HepG2 (cell line): ENCODE results near the gene TTC31. TPM values are rescaled to one million over a fixed set of nuclear protein-coding genes. Genes with fewer than 3 reads are reported as not detected.

ENCODE experiments used
- ATAC-seq: fragments of 200-7000 bp; cut with Tn5 transposase; 3 replicates; pipeline ENCODE4 v1.9.1; 2020; ENCODE audit warnings: mild to moderate bottlenecking, moderate library complexity
- BruUV-seq: library from RNA; stranded (reverse); fragments of 400-500 nt; replicated peaks from 2 replicates; lab custom pipeline; 2021; lab: Mats Ljungman, UMichigan
- CTCF ChIA-PET: fragments of 300-600 bp; formaldehyde crosslinking; extraction: SDS; loops from one replicate; lab custom pipeline; 2021; ENCODE audit warnings: low total read pairs, inconsistent platforms, low intra/inter-chr PET ratio; lab: Yijun Ruan, JAX
- POLR2A ChIA-PET: fragments of 350-600 bp; sonication (Branson Sonifier 250); formaldehyde crosslinking; loops from one replicate; lab custom pipeline; 2020; ENCODE audit warnings: antibody characterized with exemption, inconsistent platforms; lab: Yijun Ruan, JAX
- DNase-seq: peaks from one replicate; pipeline ENCODE4 v3.0.0-alpha.2; 2015; ENCODE audit warnings: low spot score
- FAIRE-seq: peaks from 3 replicates; lab custom pipeline; 2011; peaks lifted over from hg19 to GRCh38; lab: Jason Lieb, UNC
- H2AFZ ChIP-seq: one replicate; pipeline ENCODE4 v1.6.1; 2011; ENCODE audit warnings: low read length, inconsistent platforms
- H3K27ac ChIP-seq: fragments of 300-600 bp; 3 replicates; pipeline ENCODE4 v1.8.0; 2011; ENCODE audit warnings: mixed run types, mild to moderate bottlenecking, mixed read lengths, low read length, inconsistent platforms; ENCODE audit not compliant: insufficient read depth; ENCODE audit errors: extremely low read length
- H3K27me3 ChIP-seq, 2 experiments: fragments of 200-600 bp in 1 of 2; 2 replicates in 1 of 2; 3 replicates in 1 of 2; pipeline versions ENCODE4 v1.6.0 to v1.8.0; 2011; ENCODE audit warnings: low read length in 2 of 2, mild to moderate bottlenecking in 2 of 2, moderate library complexity in 2 of 2, inconsistent platforms in 1 of 2; ENCODE audit not compliant: insufficient read depth in 2 of 2, control insufficient read depth in 1 of 2
- H3K36me3 ChIP-seq, 2 experiments: fragments of 200-600 bp in 1 of 2; replicated peaks in 1 of 2; 2 replicates in 1 of 2; 3 replicates in 1 of 2; pipeline versions ENCODE4 v1.5.1 to v1.8.0; 2011; ENCODE audit warnings: low read length in 2 of 2, inconsistent platforms in 1 of 2; ENCODE audit not compliant: insufficient read depth in 2 of 2, control insufficient read depth in 1 of 2
- H3K4me1 ChIP-seq: 2 replicates; pipeline ENCODE4 v1.5.1; 2012; ENCODE audit warnings: low read length, inconsistent platforms; ENCODE audit not compliant: insufficient read depth
- H3K4me2 ChIP-seq: 2 replicates; pipeline ENCODE4 v1.6.0; 2011; ENCODE audit warnings: low read depth, low read length, inconsistent platforms
- H3K4me3 ChIP-seq, 3 experiments: fragments of 200-600 bp in 1 of 3; sonication (generic), shearing (Covaris generic) in 1 of 3; replicated peaks in 1 of 3; 2 replicates each; pipeline ENCODE4 v1.5.1; 2011 to 2016; ENCODE audit warnings: low read length in 3 of 3, inconsistent platforms in 2 of 3, low read depth in 2 of 3, mild to moderate bottlenecking in 2 of 3, control low read depth in 1 of 3, mixed read lengths in 1 of 3; ENCODE audit not compliant: insufficient read depth in 1 of 3
- H3K79me2 ChIP-seq: one replicate; pipeline ENCODE4 v1.6.1; 2011; ENCODE audit warnings: low read length, inconsistent platforms; ENCODE audit not compliant: insufficient read depth
- H3K9ac ChIP-seq: 2 replicates; pipeline ENCODE4 v1.6.0; 2011; ENCODE audit warnings: mild to moderate bottlenecking, low read depth, low read length, inconsistent platforms; ENCODE audit not compliant: insufficient read depth
- H3K9me3 ChIP-seq: 2 replicates; pipeline ENCODE4 v1.5.1; 2012; ENCODE audit warnings: mild to moderate bottlenecking, low read length
- H4K20me1 ChIP-seq: 2 replicates; pipeline ENCODE4 v1.6.0; 2011; ENCODE audit warnings: inconsistent platforms, mild to moderate bottlenecking, low read length, moderate library complexity; ENCODE audit not compliant: insufficient read depth
- IRF1 ChIP-seq: sonication (generic); formaldehyde crosslinking; IDR thresholded peaks from 2 replicates; pipeline ENCODE4 v1.4.0; 2020; ENCODE audit warnings: low read depth, mild to moderate bottlenecking, missing genetic modification reagents
- MEIS2 ChIP-seq: sonication (generic); formaldehyde crosslinking; IDR thresholded peaks from 2 replicates; pipeline ENCODE4 v1.9.0; 2021; ENCODE audit warnings: mild to moderate bottlenecking, missing genetic modification reagents
- NFYC ChIP-seq: IDR thresholded peaks from 2 replicates; pipeline ENCODE4 v1.6.1; 2016; ENCODE audit warnings: missing genetic modification reagents, missing compliant biosample characterization
- ZBTB42 ChIP-seq: sonication (generic); formaldehyde crosslinking; IDR thresholded peaks from 2 replicates; pipeline ENCODE4 v1.5.0; 2020; ENCODE audit warnings: mild to moderate bottlenecking, missing genetic modification reagents
- ZNF276 ChIP-seq: sonication (generic); formaldehyde crosslinking; IDR thresholded peaks from 2 replicates; pipeline ENCODE4 v1.4.0; 2020; ENCODE audit warnings: mild to moderate bottlenecking, low read depth, missing genetic modification reagents
- ZNF282 ChIP-seq: fragments of 450-650 bp; IDR thresholded peaks from 2 replicates; pipeline ENCODE4 v1.6.1; 2018; ENCODE audit not compliant: partially characterized antibody
- ZNF354B ChIP-seq: sonication (generic); formaldehyde crosslinking; IDR thresholded peaks from 2 replicates; pipeline ENCODE4 v1.8.0; 2022; ENCODE audit warnings: mild to moderate bottlenecking, missing genetic modification reagents
- ZNF512 ChIP-seq: sonication (generic); formaldehyde crosslinking; IDR thresholded peaks from 2 replicates; pipeline ENCODE4 v1.4.0; 2020; ENCODE audit warnings: mild to moderate bottlenecking, missing genetic modification reagents
- WGBS: methylation state at CpG from one replicate; pipeline ENCODE4 v1.1.6; 2017; ENCODE audit warnings: low lambda C conversion rate; 5-methylcytosine and 5-hydroxymethylcytosine counted together
- in situ Hi-C: cut with HindIII; loops from 2 replicates; pipeline ENCODE4 v1.10.0; 2017; ENCODE audit warnings: low pct_unique_long_range_greater_than_20kb; ENCODE audit not compliant: extremely low pct_ligation_motif_present
- intact Hi-C: fragments of 100-400 bp; cut with micrococcal nuclease; formaldehyde crosslinking; loops from one replicate; pipeline ENCODE4 v1.10.0; 2022; ENCODE audit not compliant: unreplicated experiment
- polyA plus RNA-seq, 8 experiments: library from polyadenylated mRNA; depleted of rRNA in 3 of 8; stranded (reverse) in 7 of 8; unstranded in 1 of 8; fragments of >200 nt; fragmentation: Illumina TruSeq in 4 of 8; extraction: Trizol in 4 of 8; gene quantifications; 2 replicates each; pipeline versions ENCODE4 v1.2.1 to v1.2.3, GENCODE V29; 2011 to 2016; ENCODE audit warnings: low read depth in 4 of 8, missing spikeins in 1 of 8, mixed read lengths in 1 of 8; ENCODE audit not compliant: insufficient read depth in 1 of 8
- total RNA-seq, 5 experiments: library from RNA; depleted of rRNA; stranded (reverse); fragments of >200 nt; fragmentation: Illumina TruSeq; extraction: Trizol; gene quantifications; 2 replicates each; pipeline ENCODE4 v1.2.3, GENCODE V29; 2016; ENCODE audit warnings: low read depth in 1 of 5
- TF ChIP-seq, protein P1 (sequence below): sonication (generic); formaldehyde crosslinking; IDR thresholded peaks from 2 replicates; pipeline ENCODE4 v1.9.0; 2021; ENCODE audit warnings: missing genetic modification reagents, borderline replicate concordance

TTC31 gene
- total and polyA plus RNA-seq, 2 of the 13 experiments (the other 11 are each of a cell fraction or from before 2014, with no cell fraction given), result 28.3 to 39.5 TPM

DNA sequence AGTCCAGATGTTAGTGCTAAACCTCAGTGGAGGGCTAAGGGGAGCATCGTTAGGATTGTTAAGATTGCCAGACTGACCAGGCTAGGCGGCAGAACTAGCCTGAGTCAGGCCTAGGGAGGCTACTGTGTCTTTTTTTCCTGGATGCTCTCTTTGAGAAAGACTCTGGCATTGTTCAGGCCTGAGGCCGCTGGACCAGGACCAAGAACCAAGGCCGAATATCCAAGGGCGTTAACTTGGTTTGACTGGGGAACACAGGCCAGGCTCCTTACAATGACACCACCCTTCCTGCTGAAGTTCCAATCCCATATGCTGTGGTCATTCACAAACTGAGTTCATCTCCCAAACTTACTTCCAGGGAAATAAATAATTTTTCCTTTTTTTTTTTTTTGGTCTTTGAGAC lies 57.4 kb downstream of the TTC31 start:
- ATAC-seq (no peak), FAIRE-seq (no peak), DNase-seq (no peak)
- Histone ChIP-seq H3K9ac (no peak overlapping the region), H3K4me3 (no peak overlapping the region), H2AFZ (no peak overlapping the region), H3K4me2 (no peak overlapping the region), H4K20me1 (no peaks in the 10 kb centered on the region), H3K36me3 (no peaks in the 10 kb centered on the region), H3K27me3 (peaks cover 4 to 34% of the 10 kb centered on the region in 2 experiments; a peak in 3 of 5 replicates), H3K4me1 (no peaks in the 10 kb centered on the region; the same call in 1 of the 2 replicates), H3K27ac (no peak overlapping the region), H3K79me2 (no peaks in the 10 kb centered on the region), H3K9me3 (no peaks in the 10 kb centered on the region)
- BruUV-seq, result no TSS peak
- TF ChIP-seq MEIS2 (CRISPR knock-in tag), result no peak
- TF ChIP-seq ZNF354B, result no peak
- TF ChIP-seq, protein P1, sequence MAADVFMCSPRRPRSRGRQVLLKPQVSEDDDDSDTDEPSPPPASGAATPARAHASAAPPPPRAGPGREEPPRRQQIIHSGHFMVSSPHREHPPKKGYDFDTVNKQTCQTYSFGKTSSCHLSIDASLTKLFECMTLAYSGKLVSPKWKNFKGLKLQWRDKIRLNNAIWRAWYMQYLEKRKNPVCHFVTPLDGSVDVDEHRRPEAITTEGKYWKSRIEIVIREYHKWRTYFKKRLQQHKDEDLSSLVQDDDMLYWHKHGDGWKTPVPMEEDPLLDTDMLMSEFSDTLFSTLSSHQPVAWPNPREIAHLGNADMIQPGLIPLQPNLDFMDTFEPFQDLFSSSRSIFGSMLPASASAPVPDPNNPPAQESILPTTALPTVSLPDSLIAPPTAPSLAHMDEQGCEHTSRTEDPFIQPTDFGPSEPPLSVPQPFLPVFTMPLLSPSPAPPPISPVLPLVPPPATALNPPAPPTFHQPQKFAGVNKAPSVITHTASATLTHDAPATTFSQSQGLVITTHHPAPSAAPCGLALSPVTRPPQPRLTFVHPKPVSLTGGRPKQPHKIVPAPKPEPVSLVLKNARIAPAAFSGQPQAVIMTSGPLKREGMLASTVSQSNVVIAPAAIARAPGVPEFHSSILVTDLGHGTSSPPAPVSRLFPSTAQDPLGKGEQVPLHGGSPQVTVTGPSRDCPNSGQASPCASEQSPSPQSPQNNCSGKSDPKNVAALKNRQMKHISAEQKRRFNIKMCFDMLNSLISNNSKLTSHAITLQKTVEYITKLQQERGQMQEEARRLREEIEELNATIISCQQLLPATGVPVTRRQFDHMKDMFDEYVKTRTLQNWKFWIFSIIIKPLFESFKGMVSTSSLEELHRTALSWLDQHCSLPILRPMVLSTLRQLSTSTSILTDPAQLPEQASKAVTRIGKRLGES (CRISPR knock-in tag), result no peak
- no peak for TF ChIP-seq ZNF512 (CRISPR knock-in tag)
- no peak for TF ChIP-seq ZNF276
- no peak for TF ChIP-seq NFYC
- no peak for TF ChIP-seq ZBTB42 (CRISPR knock-in tag)
- TF ChIP-seq ZNF282, result no peak
- no peak for TF ChIP-seq IRF1 (CRISPR knock-in tag)
- in situ Hi-C loops, result no loop called here
- WGBS, result 45% methylated on average over 2 of the region's 5 CpGs
- CTCF ChIA-PET, result no interaction called here
- POLR2A ChIA-PET, result no interaction called here
- intact Hi-C loops, result no loop called here
